ENCODE results near the gene PRKAR1A.

Gene PRKAR1A

GRCh38 chr17:68600067-68600930 is 88.1 kb downstream of the PRKAR1A start:
- no peak for DNase-seq (ENCODE audit: low spot score)
